ENCODE measurements around the gene MEF2C.
"Not testable (repeated sequence)": the region's sequence is repeated elsewhere in the genome, so short reads cannot be mapped to it uniquely, and the experiment has no call there.

MEF2C gene

DNA sequence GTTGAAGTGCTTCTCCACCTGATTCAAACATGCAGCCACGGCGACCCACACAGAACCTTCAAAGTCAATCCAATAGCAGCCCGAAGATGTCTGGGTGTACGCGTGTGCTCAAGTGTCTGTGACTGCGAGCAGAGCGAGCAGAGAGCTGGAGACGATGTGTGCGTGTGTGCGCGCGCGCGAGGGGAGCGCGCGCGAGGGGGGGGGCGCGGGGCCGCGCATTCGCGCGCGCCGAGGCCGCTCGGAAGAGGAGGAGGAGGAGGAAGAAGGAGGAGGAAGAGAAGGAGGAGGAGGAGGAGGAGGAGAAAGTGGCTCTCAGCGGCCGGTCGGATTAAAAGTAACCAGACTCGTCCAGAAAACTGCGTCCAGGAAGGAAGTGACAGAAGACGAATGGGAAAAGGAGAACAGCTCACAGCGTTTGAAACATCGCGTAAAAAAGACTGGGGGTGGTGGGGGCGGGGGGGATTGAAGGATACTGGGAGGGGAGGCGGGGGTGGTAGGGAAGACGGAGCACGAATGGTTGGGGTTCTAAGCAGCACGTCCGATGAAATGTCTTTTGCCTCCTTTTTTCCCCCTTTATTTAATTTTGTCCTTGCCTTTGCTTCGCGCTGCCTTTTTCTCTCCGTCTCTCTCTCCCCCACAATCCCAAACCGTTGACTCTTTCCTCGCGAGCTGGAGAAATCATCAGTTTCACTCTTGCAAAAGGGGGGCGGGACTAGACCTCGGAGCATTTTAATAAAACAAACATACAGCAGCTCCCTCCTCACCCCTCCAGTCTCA is at the start of gene MEF2C:
TSS of gene MEF2C (minus strand) at position 126 of the 777 bp plus-strand sequence. CDS start 59,396 bp downstream, outside the sequence.
- no peak for DNase-seq (ENCODE audit: low read depth in 2 of 2)

GRCh38 chr5:88932541-88932940 is 49.6 kb upstream of the MEF2C start:
- no peak for DNase-seq (ENCODE audit: low read depth in 2 of 2)

DNA sequence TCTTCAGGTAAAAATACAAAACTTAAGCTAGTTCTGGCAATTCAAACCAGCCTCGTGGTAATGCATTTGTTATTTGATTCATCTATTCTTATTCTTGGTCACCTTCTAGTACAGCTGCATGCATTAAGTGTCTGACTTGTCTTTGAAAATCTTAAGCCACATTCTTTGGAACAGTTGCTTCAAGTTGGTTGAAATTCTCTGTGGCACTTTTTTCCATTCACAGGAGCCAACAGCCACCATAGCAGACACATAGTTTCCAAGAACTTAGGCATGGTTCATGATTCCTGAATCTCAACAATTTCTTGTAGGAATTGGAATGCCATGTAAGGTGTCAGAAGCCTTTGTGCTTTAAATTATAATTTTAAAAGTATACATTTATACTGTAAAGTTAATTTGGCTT is 47.4 kb upstream of the MEF2C start:
- no peak for DNase-seq (ENCODE audit: low read depth in 2 of 2)

DNA sequence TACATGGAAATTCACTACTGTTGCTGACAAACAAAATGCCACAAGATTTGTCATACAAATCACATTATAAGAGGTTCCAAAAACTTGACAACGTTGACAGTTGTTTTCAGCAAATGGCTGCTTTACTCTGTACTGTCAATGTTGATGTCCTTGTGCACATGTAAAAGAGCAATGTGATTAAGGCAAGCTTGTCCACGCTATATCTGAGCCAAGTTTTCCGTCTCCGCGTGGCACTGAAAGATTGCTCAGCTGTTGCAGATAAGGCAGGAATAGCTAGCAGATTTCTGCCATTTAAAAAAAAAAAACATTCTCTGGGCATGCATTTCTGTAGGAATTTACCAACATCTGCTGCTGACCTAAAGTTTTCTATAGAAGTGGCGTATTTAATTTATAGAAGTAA is 46.4 kb upstream of the MEF2C start:
- no peak for DNase-seq (ENCODE audit: low read depth in 2 of 2)

DNA sequence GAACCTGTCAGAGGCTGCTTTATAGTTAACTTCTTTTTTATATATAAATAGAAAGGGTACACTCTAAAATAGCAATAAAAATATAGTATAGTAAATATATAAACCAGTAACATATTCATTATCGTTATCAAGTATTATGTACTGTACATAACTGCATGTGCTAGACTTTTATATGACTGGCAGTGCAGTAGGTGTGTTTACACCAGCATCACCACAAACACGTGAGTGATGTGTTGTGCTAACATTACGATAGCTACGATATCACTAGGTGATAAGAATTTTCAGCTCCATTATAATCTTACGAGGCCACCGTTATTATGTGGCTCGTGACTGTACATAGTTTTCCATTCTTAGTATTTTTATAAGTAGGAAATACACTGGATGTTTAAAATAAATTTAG is 43.8 kb upstream of the MEF2C start:
- DNase-seq (ENCODE audit: low read depth in 2 of 2), result no peak

DNA sequence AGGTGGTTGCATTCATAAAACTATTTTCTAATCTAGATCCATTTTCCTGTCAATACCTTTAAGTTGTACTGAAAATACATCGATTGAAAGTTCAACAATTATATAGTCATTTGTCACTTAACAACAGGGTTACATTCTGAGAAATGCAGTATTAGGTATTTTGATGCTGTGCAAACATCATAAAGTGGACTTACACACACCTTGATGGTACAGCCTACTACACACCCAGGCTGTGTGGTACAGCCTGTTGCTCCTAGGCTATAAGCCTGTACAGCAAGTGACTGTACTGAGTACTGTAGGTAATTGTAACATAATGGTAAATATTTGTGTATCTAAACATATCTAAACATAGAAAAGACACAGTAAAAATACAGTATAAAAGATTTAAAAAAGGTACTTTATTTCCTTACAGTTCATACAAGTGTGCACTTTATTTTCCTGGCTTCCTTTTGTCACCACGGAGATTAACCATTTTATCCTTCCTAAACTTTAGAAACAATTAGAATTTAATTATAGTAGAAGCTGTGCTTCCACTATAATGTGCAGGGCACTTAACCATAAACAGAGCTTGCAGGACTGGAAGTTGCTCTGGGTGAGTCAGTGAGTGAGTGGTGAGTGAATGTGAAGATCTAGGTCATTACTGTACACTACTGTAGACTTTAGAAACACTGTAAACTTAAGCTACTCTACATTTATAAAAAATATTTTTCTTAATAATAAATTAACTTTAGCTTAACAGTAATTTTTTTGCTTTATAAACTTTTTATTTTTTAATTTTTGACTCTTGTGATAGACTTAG is 42.9 kb upstream of the MEF2C start:
- no peak for DNase-seq (ENCODE audit: low read depth in 2 of 2)

DNA sequence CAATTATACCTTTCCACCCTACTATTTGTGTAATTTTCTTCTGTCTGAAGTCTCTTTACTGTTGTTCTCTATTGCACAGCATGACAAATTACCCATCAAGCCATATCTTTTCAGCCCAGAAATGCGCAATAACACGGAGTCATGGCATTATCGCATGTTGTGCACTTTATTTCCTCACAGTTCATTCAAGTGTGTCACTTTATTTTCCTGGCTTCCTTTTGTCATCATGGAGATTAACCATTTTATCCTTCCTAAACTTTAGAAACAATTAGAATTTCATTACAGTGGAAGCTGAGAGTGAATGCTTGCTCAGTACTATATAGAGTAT is 41.3 kb upstream of the MEF2C start:
- DNase-seq (ENCODE audit: low read depth in 2 of 2), result no peak

- DNase-seq (ENCODE audit: low read depth in 2 of 2), result no peak
Observed at GRCh38 chr5:88923623-88924329, 40.8 kb upstream of the MEF2C start.

- not testable (repeated sequence) for DNase-seq (ENCODE audit: low read depth in 2 of 2)
Observed at GRCh38 chr5:88912743-88913142, 29.8 kb upstream of the MEF2C start.

GRCh38 chr5:88911059-88911572 is 28.1 kb upstream of the MEF2C start:
- DNase-seq (ENCODE audit: low read depth in 2 of 2), result not testable (repeated sequence)

- not testable (repeated sequence) for DNase-seq (ENCODE audit: low read depth in 2 of 2)
Observed at GRCh38 chr5:88904478-88904877, 21.5 kb upstream of the MEF2C start.

GRCh38 chr5:88903966-88904365 is 21.0 kb upstream of the MEF2C start:
- DNase-seq (ENCODE audit: low read depth in 2 of 2), result not testable (repeated sequence)

DNA sequence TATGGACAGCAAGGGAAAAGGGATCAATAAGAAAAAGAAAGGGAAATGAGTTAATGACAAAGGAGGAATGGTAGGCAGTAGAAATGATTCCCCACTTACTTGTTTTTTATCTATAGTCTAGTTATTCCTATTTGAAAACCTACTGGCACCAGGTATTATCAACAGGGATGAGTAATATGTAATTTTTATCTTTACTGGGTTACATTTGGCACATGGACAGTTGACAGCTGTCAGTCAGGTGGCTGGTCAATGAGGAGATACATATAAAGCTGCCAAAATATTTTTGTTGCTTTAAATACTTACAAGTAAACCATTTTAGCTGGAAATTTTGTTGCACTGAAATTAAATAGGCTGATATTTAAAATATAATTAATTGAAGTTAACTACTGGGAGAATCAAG is 18.1 kb upstream of the MEF2C start:
- not testable (repeated sequence) for DNase-seq (ENCODE audit: low read depth in 2 of 2)

DNA sequence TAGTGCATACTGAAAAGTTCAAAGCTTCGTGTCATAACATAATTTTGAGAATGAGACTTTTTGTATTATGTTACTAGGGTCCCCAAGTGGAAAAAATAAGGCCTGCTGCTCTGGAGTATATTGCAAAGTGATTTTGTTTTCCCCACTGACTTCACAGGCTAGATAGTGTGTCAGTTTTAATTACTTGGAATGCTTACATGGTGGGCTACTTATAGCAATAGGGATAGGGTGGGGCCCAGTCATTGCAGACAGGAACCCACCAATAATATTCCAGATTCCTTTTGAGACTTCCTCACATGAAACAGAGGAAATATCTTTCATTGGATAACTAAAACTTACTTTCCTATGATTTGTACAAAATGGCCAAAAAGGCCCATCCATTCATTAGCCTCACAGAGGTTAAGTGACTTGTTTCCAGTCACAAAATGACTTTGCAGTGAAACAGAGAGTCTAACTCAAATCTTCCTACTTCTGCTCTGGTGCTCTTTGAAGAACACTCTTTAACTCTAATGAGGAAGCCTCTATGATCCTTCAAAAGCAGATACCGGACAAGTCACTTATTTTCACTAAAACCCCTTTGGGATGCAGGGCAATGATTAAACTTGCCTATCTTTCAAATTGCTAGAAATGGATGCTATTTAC is 16.2 kb upstream of the MEF2C start:
- no peak for DNase-seq (ENCODE audit: low read depth in 2 of 2)

GRCh38 chr5:88897748-88898147 is 14.8 kb upstream of the MEF2C start:
- DNase-seq (ENCODE audit: low read depth in 2 of 2), result no peak

GRCh38 chr5:88895681-88896501 is 12.9 kb upstream of the MEF2C start:
- no peak for DNase-seq (ENCODE audit: low read depth in 2 of 2)

- no peak for DNase-seq (ENCODE audit: low read depth in 2 of 2)
Observed at GRCh38 chr5:88892669-88893068, 9.7 kb upstream of the MEF2C start.

DNA sequence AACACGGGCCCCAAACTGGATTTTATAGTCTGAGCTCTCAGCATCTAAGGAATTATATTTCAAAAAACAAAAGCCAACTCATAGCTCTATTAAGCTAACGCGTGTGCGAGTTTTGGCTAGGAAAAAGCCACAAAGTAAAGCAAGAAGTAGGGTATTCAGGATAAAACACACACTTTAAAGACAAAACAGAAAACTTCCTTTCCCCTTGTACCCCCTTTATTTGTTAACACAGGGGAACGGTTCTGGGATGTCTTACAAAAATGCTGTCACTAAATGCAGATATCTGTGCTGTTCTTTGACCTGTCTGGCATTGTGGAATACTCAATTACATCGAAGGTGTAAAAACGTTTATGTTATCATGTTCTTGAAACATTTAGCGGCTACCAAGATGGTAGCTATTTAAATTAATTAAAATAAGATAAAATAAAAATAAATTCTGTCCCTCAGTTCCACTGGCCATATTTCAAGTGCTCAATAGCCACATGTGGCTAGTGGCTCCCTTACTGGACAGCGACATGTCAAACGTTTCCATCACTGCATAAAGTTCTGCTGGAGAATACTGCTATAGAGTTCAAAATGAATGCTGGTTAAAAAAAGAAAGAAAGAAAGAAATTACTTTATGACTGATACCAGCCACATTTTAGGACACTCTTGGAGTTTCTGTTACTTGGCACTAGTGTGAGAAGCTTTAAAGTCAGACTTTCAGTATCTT is 7.2 kb upstream of the MEF2C start:
- DNase-seq (ENCODE audit: low read depth in 2 of 2), result no peak

DNA sequence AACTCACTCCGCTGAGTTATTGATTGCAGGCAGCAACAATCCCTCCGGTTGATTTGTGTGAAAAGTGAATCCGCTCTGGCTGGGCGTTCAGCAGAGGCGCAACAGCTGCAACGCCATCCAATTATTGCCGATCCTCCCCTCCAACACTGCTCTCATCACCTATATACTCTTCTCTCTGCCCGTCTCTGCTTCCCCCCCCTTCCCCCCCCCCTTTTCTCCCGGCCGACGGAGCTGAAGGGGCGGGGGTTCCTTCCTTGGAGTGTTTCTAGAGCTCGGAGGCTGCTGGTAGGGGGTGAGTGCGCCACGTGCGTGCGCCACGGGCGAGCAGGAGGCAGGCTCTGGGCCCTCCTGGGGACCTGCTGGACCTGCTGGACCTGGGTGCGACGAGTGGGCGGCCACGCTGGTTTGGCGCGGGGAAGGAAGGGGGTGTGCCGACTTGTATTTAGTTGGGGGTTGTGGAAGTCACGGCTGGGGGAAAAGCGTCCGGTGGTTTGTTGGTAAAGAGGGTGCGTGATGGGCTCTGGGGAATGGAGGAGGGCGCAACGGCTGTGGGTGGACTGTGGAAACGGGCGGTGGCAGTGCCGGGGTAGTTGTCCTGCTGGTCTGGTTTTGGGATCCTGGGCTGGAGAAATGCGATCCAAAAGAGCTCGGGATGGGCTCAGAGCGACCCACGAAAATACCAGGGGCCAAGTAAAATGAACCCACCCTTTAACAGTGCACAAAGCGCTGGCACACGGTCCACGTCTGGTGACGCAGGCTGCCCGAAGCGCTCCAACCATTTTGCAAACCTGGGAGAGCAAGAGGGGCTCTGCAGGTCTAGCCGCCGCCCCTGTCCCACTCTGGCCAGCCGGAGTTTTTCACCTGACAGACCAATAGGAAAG is 6.4 kb upstream of the MEF2C start:
- DNase-seq (ENCODE audit: low read depth in 2 of 2), result no peak
